Measurements from ENCODE around the gene KIF13A.
"Not testable (repeated sequence)": the region's sequence is repeated elsewhere in the genome, so short reads cannot be mapped to it uniquely, and the experiment has no call there.

The KIF13A gene

GRCh38 chr6:17869010-17869752 lies 118.3 kb downstream of the KIF13A start:
- FAIRE-seq = no peak

DNA sequence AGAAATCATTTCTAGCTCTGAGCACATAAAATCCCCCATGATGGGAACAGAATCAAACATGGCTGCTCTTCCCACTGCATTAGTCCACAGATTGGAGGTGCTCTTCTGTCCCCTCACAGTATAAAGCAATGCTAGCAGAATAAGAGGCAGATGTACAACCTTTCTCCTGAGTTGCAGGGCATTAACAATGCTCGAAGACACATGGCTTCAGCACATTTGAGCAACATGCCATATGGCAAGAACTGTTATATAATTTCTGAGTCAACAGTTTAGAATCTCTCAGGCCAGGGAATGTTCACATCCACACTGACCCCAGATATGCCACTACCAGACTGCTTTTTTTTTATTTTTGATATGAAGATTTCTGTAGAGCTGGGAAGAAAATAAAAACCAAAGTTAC lies 119.6 kb downstream of the KIF13A start:
- FAIRE-seq = no peak

- no peak for FAIRE-seq
These were observed 120.5 kb downstream of the KIF13A start for GRCh38 chr6:17866876-17867444.

DNA sequence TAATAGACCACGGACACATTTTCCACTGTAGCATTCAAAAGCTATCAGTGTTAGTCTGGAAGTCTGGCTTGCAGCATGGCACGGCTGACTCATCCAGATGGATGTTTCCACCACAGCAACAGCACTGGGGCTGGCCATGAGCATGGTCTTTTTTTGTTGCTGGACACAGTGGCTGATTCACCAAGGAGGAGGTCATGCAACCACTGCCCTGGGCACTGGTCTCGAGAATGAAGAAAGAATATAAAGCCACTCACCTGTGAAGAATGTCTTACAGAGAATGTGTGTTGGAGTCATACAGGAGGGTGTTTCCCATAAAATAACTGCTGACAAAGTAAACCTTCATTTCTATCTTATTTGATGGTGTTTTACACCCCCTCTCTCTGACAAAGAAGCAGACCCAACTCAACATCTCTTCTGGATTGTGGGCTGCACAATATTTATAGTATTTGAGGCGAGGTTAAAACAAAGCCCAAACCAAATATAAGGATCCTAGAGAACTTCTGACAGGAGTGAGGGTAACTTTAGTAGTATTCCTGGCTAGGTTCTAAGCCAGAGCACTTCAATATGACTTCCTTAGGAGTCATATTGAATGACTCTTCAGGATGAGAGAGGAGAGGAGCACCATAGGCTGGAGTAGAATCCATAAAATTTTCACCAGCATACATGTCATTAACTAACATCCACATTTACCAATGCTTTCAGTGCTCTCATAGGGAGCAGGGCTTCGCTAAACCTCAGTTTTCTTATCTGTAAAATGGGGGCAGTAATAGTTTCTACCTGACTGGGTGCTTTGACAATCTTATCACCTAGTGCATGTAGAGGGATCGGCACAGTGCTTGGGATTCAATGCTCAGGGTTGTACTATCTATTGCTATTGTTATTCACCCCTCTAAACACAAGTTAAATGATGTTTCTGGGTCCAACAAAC lies 121.4 kb downstream of the KIF13A start:
- no peak for FAIRE-seq

GRCh38 chr6:17865243-17865642 lies 122.2 kb downstream of the KIF13A start:
- no peak for FAIRE-seq

DNA sequence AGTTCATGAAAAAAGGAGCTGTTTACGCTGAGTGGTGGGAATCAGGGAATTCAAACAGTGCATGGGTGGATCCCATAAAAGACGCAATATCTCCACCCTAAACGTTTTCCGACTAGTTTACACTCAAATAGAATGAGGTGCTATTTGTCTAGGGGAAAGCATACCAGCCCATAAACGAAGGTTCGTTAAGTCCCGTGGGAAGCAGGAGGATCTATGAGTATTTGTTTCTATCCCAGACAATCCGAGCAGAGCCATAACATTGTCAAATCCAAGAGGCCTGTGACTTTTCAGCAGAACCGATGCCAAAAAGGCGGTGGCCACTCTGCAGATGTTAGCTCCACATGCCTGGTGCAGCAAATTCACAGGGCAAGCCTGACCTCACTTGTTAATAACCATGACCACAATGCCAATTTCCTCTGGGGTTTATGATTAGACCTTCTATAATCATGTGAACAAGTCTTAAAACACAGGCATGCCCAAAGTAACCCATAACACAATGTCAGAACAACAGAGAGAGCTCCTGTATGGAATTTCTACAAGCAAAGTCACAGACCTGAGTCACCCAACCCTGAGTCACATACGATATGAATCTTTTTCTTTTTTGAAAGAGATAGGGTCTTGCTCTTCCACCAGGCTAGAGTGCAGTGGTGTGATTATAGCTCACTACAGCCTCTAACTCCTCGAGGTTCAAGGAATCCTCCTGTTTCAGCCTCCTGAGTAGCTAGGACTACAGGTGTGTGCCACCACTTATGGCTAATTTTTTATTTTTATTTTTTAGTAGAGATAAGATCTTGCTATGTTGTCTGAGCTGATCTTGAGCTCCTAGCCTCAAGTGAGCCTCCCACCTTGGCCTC lies 123.3 kb downstream of the KIF13A start:
- no peak for FAIRE-seq

- no peak for FAIRE-seq
These were observed 126.1 kb downstream of the KIF13A start for GRCh38 chr6:17861361-17861760.

- FAIRE-seq = no peak
These were observed 127.6 kb downstream of the KIF13A start for GRCh38 chr6:17859846-17860245.

DNA sequence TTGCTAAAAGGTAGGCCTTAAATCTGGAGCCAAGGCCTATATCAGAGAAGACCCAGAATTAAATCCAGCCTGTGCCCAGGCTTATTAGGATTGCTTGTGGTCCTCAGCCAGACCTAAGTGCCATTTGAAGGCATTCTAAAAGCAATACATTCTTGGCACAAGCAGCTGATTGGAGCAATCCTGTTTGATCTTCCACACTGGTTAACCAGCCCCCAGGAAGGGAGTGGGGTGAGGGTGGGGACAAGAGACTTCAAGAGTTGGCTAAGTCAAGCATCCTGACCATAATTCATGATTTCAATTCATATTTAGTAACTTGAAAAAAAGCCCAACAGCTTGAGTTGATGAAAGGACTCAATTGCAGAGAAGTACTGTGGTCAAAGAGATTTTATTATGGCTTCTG lies 128.9 kb downstream of the KIF13A start:
- no peak for FAIRE-seq

DNA sequence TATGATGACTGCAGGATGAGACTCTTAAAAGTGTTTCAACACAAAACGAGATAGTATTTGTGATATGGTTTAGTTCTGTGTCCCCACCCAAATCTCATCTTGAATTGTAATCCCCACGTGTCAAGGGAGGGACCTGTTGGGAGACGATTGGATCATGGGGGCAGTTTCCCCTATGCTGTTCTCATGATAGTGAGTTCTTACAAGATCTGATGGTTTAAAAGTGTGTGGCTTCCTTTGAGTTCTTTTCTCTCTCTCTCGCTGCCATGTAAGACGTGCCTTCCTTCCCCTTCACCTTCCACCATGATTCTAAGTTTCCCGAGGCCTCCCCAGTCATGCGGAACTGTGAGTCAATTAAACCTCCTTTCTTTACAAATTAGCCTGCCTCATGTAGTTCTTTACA lies 130.2 kb downstream of the KIF13A start:
- FAIRE-seq = not testable (repeated sequence)

GRCh38 chr6:17856306-17856705 lies 131.1 kb downstream of the KIF13A start:
- FAIRE-seq = no peak

GRCh38 chr6:17855381-17855780 lies 132.1 kb downstream of the KIF13A start:
- no peak for FAIRE-seq

DNA sequence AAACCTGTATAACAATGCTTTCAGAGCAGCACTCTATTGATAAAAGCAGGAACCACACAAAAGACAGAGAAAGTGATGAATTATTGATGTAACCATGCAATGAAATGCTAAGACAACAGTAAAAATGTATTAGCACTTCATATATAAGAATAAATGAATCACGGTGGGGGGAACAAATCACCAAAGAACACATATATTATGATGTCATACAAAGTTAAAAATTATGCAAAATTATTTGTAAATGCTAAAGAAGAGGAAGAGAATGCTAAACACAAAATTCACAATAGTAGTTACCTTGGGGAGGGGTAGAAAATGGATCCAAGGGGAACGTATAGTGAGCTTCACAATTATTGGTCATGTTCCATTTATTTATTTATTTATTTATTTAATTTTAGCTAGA lies 133.9 kb downstream of the KIF13A start:
- no peak for FAIRE-seq

- no peak for FAIRE-seq
These were observed 135.7 kb downstream of the KIF13A start for GRCh38 chr6:17851720-17852161.

- FAIRE-seq = no peak
These were observed 136.3 kb downstream of the KIF13A start for GRCh38 chr6:17851001-17851719.

DNA sequence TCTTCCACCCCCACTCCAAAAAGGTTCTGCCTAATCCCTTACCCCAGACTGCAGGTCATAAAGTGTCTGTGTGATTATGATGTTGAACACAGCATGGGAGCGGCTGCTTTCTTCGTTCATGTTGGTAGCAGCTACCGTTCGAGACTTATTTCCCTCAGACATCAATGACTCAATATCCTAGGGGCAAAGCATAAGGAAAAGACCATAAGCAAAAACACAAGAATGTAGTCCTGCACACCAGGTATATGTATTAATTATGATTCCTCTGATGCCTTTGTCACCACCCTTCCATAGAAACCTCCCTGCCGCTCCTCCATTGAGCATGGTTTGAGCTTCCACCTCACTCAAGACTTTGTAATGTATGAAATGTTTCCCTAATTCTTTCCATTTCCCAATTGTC lies 137.2 kb downstream of the KIF13A start:
- no peak for FAIRE-seq

DNA sequence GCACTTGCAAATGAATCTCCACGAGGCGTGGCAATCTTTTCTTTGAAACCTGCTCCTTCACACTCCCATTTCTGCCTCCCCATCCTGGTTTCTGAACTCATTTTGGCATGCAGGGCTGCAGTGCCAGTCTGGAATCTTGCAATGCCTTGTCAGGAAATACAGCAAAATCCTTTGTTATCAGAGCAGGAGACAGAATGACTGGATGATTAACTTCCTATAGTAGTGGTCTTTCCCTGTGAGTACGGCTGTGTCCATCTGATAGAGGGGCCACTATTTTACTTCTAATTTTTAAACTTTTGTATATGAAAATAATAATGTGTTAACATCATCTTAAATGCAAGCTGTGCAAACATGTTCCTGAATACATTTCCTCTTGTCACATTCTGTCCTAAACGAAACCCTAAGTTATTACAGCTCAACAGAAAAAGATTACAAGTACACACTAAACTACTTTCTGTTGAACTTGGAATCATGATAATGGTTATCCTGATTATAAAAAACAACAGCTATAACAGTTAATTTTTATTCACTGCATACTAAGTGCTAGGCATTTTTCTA lies 140.2 kb downstream of the KIF13A start:
- no peak for FAIRE-seq

- FAIRE-seq = no peak
These were observed 140.7 kb downstream of the KIF13A start for GRCh38 chr6:17846762-17847161.

GRCh38 chr6:17845598-17845997 lies 141.8 kb downstream of the KIF13A start:
- no peak for FAIRE-seq

DNA sequence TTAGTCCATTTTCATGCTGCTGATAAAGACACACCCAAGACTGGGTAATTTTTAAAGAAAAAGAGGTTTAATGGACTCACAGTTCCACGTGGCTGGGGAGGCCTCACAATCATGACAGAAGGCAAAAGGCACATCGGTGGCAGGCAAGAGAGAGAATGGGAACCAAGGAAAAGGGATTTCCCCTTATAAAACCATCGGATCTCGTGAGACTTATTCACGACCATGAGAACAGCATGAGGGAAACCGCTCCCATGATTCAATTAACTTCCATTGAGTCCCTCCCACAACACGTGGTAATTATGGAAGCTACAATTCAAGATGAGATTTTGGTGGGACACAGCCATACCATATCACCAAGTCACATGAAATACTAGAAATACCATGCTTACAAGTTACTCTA lies 142.5 kb downstream of the KIF13A start:
- FAIRE-seq = not testable (repeated sequence)

All from endometrium (tissue), 2 donors.